ENCODE data around the gene XAGE2.

DNA sequence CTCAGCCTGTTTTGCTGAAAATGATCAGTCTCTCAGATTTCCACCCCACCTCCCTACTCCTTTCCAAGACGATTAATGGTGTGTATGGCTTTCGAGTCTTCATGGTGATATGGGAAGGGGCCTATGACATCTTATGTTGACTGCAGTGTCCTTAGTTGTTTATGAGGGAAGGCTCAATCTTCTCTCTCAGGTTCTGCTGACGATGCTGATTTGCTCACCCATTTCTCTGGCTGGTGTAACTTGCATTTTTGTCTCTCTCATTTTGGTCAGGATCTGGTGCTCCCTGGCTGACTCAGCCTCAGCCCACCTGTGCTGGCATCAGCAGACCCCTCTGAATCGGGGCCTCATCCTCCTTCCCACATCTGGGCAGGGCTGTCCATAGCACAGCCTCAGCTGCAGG lies 31.4 kb upstream of the XAGE2 start:
- TF ChIP-seq, protein P1, sequence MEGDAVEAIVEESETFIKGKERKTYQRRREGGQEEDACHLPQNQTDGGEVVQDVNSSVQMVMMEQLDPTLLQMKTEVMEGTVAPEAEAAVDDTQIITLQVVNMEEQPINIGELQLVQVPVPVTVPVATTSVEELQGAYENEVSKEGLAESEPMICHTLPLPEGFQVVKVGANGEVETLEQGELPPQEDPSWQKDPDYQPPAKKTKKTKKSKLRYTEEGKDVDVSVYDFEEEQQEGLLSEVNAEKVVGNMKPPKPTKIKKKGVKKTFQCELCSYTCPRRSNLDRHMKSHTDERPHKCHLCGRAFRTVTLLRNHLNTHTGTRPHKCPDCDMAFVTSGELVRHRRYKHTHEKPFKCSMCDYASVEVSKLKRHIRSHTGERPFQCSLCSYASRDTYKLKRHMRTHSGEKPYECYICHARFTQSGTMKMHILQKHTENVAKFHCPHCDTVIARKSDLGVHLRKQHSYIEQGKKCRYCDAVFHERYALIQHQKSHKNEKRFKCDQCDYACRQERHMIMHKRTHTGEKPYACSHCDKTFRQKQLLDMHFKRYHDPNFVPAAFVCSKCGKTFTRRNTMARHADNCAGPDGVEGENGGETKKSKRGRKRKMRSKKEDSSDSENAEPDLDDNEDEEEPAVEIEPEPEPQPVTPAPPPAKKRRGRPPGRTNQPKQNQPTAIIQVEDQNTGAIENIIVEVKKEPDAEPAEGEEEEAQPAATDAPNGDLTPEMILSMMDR (IDR thresholded peaks at IDR 0.05; ENCODE audit: low read depth, low read length): no peak
- TF ChIP-seq POLR2A (IDR thresholded peaks at IDR 0.05; ENCODE audit: extremely low read depth, insufficient read length) (no peak), MYC (IDR thresholded peaks at IDR 0.05; ENCODE audit: low read depth, low read length) (no peak)
- TF ChIP-seq, protein P2, sequence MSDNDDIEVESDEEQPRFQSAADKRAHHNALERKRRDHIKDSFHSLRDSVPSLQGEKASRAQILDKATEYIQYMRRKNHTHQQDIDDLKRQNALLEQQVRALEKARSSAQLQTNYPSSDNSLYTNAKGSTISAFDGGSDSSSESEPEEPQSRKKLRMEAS (IDR thresholded peaks at IDR 0.05; ENCODE audit: low read depth, low read length): no peak
